ENCODE results near the gene USP51.
"Not testable (repeated sequence)": the region's sequence is repeated elsewhere in the genome, so short reads cannot be mapped to it uniquely, and the experiment has no call there.

USP51 gene

DNA sequence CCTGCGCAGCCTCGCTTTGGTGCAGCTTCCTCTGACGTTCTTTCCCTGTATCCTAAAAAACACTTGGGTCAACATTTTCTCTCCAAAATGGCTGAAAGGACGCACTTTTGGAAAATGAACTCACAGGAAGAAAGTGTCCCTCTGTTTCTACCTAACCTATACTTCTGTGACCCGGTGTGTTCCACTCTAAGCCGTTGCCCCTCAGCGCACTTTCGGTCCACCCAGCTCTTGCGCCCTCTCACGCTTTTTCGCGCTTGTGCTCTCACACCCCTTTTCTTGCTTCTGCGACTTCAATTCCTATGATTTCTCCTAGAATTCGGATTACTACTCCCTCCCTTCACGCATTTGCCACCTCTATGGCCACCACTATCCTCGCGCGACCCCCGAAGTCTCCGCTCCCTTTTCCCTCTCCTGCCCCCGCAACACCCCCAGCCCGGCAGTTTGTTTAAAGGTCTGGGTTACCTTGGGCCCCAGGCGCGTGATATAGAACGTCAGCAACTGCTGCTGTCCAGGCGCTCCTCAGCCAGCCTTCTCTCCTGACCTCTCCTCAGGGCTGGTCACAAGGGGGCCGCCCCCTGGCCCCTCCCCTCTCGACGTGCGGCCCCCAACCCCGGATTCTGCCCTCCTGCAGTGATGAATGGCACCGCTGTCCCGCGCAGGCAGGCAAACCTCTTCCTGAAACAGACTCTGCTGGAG lies at the start of gene USP51:
Gene USP51 (minus strand): TSS at position 535 of the 696 bp plus-strand sequence. CDS start 909 bp downstream, outside the sequence.
- peak; percentile 1 for DNase-seq (ENCODE audit: low spot score)

DNA sequence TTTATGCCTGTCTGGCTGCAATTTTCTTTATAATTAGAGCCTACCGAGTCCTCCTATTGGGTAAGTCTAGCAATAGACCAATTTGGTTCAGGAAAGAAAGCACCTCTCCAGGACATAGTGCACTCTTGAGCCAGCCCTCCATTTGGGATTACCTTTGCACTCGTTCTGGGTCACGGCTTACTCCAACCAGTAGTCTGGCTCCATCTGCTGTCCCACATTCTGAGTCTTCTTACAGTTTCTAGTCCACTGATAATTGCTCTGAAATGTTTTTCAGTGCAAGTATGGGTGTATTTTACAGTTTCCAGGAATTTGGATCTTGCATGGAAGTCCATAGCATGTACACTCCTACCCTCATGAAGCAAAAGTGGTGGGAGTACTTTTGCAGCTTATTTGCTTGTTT lies 34.8 kb upstream of the USP51 start:
- DNase-seq (ENCODE audit: low spot score): no peak

DNA sequence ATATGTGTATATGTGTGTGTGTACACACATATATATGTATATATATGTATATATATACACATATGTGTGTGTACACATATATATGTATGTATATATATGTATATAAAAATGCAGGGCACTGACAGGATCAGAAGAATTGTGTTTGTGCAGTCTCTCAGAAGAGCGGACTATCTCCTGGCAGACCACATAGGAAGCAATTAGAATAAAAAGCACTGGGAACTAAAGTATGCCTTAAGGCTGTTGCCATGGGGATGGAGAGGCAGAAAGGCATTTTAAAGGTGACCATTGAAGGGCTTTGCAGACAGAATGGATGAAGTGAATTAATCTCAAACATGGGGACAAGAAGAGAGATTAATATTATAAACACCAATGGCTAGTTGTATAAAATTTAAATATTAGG lies 33.7 kb upstream of the USP51 start:
- no peak for DNase-seq (ENCODE audit: low spot score)

DNA sequence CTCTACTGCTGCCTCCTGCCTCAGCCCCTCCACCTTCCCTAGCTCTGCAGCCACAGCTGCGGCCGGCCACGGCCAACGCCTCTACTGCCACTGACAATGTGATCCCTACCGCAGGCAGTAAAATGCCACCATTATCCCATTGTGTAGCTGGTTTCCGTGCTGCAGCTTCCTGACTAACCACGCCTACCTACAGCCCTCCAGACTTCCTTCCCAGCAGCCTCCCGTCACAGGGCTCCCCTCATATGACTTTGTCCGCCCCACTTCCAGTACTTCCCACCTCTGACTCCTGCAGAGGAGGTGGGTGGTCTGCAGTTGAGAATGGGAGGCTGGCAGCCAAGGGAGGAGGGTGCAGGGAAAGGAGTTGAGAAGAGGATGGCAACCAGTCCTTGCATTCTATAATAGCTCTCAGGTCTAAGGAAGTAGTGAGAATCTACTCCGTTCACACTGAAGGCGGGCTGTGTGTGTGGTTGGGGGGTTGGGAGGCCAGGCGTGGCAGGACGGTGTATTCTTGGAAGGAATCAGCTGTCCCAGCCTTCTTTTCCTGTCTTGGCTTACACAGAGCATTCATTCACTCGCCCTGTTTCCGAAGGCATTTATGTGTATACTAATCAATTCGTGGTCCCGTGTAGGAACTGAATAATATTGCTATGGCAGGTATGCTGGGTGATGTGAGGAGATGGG lies 33.1 kb upstream of the USP51 start:
- DNase-seq (ENCODE audit: low spot score): no peak

DNA sequence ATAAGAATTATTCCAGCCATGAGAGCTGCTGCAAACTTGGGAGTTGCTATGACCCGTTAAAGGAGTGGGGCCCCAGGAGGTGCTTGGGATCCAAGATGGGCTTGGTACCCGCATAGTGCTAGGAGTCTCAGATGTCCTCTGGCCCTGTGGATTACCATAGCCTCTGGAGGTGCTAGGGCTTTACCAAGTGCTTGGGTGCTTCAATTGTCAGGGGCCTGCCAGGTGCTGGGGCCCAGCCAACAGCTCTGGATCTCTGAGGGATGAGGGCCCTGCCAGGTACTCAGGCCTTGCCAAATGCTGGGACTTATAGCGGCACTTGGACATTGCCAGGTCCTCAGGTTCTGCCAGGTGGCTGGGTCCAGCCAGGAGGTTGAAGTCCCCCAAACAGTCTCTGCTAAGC lies 32.0 kb upstream of the USP51 start:
- DNase-seq (ENCODE audit: low spot score): no peak

DNA sequence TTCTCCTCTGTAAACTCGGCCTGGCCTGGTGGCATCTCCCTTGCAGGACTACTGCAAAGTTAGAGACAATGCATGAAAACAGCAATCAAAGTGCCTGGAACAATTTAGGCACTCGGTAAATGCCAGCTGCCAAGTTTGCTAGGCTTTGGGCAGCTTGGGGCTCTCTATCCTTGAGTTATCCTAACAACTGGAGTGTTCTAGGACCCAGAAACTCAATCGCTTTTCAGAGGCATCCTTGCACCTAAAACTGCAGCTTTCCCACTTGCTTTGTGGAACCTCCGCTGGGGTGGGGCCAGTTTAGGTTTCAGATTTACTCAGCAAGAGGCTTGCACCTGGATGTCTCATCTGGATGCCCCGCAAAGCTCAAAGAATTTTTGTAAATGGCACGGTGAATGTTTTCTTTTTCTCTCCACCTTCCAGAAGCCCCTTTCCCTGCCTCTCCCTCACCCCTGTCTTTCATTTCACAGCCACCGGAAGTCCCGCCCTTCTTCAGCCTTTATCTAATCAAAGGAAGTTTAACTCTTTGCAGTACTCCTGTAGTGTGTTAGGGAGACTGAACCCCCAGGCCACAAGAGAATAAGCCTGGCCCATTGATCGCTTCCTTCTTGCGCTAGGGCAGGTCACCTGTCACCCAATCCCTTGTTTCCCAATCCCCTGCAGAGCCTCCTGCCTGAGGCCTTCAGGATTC lies 27.3 kb upstream of the USP51 start:
- not testable (repeated sequence) for DNase-seq (ENCODE audit: low spot score)

DNA sequence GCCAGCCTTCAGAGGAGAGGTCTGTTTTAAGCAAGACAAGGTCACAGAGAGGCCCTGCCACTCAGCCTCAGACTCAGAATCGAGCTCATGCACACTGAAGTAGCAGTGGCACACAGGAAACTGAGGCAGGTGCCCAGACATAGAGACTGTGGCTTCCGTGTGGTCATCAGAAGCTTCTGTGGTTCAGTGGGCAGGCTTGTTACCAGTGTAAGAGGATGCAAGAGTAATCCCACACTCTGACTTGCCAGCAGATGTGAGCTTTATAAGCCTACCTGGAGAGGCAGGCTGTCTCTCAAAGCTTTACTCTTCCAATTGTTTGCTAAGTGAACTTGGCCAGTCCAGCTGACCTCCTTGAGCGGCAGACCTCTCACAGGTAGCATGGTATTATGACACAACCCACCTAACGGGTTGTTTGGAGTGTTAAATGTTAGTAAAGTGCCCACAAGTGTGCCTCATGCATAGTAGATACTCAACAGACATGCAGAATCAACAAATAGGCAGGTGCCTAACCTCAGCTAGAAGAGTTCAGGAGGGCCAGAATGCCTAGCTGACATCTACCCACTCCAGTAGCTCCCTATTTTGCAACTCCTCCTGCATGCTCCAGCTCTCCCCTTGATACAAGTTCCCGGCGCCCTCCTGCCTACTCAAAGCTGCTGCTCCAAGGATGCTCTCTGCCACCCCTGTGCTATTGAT lies 23.5 kb upstream of the USP51 start:
- DNase-seq (ENCODE audit: low spot score): not testable (repeated sequence)

DNA sequence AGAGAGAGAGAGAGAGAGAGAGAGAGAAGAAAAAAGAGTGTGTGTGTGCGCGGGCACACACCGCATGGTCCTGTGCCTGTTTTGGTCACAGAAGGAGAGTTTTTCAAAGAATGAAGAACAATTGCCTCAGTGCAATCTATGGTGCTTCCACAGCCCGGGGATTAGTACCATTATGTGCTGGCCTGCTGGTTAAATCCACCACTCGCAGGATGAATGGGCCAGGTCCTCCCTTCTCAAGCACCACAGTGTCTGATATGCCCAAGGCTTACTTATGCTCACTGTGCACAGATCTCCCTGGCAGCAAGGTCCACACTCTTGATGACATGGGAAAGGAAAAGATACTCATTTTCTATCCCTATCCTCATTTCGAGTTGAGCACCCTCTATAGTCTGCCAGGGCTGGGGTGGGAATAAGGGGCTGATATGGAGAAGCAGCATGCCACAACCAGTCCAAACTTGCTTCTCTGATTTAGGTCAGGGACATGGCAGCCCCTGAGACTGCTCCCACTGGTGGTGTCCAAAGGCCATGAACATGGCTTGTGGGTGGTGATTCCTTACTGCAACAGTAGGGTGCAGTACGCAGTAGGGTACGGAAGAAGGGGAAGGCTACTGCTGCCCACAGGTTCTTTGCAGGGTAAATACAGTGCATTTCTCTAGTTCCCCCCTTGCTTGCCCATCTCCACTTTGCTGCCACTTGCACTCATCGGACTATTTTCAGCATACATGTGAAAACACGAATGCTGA lies 18.9 kb upstream of the USP51 start:
- not testable (repeated sequence) for DNase-seq (ENCODE audit: low spot score)

DNA sequence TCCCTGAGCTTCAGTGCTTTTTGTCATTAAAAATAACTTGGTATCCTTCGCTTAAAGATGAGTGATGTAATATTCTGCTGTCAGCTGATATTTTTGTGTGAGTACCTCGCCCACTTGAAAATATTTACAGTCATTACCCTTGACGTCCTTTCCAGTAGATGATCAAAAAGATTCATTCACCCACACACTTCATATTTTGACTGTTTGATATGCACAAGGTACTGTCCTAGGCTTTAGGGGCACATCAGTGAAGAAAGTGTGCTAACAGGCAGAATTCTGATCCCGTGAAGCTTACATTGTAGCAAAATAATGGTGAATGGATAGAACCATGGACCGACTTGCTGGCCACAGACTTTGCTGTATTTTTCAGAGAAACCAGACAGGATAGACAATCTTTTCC lies 18.1 kb upstream of the USP51 start:
- DNase-seq (ENCODE audit: low spot score): not testable (repeated sequence)

DNA sequence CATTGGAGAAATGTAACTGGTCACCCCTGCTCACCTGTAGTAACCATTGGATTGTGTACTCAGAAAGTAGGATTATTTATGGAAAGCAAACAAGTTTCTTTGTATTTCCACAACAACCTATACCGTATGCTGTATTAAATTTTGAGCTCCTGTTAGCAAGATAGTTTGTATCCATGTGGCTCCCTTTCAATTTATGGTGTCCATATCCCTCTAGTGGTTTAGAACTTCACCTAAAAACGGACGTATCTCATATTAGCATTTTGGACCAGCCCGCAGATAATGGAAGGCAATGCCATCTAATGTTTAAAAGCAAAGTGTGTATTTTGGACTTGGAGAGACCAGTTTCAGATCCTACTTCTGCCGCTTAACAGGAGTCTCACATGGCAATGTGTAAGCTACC lies 17.4 kb upstream of the USP51 start:
- not testable (repeated sequence) for DNase-seq (ENCODE audit: low spot score)

DNA sequence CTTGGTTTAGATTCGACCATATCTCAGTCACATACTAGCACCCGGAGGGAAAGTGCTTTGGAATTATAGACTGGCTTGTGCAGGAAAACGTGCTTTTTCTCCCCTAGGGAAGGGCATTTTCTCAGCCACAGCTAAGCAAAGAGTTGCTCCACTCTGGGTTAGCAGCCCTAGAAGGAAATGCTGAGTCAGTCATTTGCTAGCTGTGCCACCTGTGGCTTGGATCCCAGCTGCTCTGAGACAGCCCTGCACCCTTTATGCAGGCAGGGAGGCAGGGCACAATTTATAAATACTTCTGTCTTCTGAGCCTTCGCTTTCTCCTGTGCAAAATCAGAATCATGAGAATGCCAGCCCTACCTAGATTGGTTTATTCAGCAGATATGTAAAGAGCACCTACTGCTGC lies 1.3 kb upstream of the USP51 start:
- DNase-seq (ENCODE audit: low spot score): no peak

DNA sequence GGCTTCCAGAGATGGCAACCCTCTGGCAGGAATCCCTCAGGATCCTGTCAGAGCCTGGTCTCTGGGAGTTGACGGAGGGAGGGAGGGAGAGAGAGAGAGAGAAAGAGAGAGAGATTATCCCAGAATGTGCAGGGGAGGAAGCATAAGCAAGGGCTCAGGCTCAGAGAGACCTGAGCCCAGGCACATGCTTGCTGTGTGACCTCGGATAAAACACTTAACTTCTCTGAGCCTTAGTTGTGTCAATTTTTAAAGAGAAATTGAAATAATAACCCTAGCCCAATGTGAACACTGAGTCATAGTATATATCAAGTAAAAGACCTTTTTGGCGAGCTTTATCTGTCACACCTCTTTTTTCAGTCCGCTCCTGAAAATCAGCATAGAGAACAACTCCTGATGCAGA lies 473 bp upstream of the USP51 start:
- DNase-seq (ENCODE audit: low spot score): no peak

DNA sequence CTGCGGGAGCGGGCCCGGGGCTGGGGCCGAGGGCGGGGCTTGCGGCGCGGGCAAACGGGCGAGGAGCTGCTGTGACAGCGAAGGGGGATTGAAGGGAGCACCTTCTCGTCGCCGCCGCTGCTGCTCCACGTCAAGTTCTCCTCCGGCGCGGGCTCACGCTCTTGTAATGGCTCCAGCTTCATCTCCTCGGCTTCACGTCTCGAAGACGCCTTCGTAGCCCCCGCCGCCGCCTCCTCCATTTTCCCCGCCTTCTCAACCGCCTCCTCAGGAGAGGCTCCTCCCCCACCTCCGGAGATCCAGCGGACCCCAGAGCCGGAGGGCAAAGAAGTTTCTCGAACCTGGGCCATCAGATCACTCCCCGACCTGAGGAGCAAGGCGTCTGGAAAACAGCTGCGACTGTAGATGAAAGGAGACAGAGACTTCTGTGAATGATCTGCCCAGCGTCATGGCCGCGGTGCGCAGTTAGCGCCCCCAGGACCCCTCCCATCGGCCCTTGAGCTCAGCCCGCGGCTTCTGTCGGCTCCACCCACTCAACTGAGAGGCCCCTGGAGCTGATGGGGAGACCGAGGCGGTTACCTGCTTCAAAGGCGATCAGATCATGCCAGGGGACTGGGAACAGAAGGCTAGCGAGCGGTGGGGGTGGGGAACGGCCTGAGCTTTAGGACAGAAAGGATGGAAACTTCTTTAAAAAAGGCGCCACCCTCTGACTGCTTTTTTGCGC lies 895 bp downstream of the USP51 start:
- peak; percentile 4 for DNase-seq (ENCODE audit: low spot score)

DNA sequence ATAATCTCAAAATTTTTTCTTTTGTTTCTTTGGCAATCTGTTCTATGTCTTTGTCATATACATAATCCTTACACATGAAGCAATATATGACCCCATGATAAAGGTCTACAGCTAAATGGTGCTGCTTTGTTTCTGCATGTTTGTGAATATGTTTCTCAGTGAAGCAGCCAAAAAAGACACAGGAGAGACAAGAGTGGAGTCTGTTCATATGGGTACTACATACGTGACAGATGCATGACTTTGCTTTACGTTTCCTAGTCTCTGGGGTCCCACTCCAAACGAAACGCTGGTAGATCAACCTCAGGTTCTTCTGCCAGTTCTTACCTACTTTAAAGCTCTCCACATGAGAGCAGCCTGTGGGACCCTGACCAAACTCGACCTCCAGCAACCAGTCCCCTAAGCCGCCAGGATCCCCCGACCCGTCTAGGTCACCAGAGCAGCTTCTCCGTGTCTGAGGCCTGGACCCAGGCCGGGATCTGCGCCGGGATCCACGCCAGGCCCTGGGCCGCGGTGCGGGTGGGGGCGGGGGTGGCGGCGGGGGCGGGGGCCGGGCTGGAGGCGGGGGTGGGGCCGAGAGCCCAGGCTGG lies 1.5 kb downstream of the USP51 start:
- DNase-seq (ENCODE audit: low spot score): no peak

DNA sequence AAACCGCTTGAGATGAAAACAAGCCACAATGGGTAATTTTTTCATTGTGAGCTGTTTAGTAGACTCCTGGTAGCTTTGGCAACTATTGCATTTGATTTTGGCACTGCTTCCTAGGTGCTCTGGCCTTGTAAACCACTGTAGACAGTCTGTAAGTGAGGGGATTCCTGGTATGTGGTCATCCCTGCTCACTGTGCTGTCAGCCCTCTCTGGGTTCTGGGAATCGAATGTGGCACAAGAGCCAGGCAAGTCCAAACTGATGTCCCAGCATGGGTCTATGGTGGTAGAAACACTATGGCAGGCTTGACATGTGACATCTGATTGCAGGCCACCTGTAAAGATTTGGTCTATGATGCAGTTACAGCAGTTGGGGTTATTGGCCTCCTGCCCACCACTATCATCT lies 2.5 kb downstream of the USP51 start:
- no peak for DNase-seq (ENCODE audit: low spot score)

DNA sequence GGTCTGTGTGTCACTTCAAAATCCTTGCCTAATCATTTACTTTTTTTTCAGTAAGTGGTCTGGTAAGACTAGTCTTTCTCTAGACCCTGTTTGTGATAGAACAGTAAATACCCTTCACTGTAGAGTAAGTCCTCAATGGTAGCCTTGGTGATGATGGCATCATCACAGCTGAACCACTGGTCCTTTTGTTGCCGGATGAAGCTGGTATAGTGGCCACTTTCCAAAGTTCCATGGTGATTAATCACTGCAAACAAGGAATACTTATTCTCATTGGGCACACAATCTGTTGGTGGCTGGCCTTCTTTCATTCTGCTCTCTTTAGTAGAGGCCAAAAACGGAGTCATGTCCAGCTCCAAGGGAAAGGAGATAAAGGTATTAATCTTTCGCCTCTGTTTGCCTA lies 2.9 kb downstream of the USP51 start:
- DNase-seq (ENCODE audit: low spot score): no peak

DNA sequence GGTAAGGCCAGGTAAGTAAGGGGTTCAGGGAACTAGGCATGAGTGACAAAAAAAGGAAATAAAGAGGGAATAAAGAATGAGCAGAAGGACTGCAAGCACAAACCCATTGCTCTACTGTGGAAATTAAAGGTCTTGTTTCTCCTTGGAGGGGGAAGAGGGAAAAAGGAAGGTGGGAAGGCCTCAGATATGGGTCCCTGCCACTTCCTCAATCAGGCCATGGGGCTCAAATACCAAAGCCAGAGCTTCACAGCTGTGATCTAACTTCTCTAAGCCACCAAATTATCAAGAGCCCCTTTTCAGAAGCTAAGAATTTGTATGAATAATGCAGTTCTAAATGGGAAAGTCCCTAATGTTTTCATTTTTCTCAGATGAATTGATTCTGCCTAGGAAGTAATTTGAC lies 4.7 kb downstream of the USP51 start:
- DNase-seq (ENCODE audit: low spot score): no peak

DNA sequence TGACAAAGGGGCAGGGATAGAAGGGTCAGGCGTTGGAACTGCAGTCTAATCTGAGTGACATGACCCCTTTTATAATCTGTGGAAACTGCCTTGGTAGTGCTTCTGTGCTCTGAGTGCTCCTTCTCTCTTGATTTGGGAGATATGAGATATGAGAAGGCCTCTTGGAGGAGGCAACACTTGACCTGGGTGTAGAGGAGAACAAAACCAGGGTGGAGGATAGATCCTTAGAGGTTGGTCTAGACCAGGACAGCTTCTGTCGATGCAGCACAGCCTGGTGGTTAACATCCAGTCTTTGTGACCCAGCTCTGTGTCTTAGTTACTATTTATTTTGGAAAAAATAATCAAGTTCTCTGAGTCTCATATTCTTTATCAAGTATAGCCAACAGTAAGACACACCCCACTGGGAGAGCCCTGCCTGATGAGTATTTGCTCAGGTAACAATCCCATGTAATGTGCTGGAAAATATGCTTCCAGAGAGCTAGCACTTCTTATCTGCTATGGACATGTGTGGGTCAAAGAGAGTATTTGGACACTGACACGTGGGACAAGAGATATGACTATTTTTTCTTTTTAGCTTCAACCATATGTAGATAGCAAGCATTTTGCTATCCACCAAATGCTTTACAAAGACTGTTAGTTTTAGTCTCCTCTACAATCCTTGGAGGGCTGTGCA lies 9.1 kb downstream of the USP51 start:
- no peak for DNase-seq (ENCODE audit: low spot score)

DNA sequence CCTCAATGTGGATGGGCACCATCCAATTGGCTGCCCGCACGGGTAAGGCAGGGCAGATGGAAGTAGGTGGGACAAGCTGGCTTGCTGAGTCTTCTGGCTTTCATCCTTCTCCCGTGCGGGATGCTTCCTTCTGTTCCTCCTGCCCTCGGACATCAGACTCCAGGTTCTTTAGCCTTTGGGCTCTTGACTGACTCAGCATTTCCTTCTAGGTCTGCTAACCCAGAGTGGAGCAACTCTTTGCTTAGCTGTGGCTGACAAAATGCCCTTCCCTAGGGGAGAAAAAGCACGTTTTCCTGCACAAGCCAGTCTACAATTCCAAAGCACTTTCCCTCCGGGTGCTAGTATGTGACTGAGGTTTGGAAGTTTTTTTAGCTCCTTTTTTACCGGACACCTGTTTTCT lies 9.7 kb downstream of the USP51 start:
- DNase-seq (ENCODE audit: low spot score): not testable (repeated sequence)

DNA sequence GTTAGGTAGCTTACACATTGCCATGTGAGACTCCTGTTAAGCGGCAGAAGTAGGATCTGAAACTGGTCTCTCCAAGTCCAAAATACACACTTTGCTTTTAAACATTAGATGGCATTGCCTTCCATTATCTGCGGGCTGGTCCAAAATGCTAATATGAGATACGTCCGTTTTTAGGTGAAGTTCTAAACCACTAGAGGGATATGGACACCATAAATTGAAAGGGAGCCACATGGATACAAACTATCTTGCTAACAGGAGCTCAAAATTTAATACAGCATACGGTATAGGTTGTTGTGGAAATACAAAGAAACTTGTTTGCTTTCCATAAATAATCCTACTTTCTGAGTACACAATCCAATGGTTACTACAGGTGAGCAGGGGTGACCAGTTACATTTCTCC lies 23.9 kb downstream of the USP51 start:
- DNase-seq (ENCODE audit: low spot score): not testable (repeated sequence)

All from LoVo (cell line).